Osteoblast (primary cell): ENCODE data around the gene UBE2L6. TPM values are rescaled to one million over a fixed set of nuclear protein-coding genes. Genes with fewer than 3 reads are reported as not detected.

Experiments used
- DNase-seq: peaks from one replicate; pipeline ENCODE4 v3.0.0; 2011; ENCODE audit warnings: low spot score, mixed read lengths; ENCODE audit not compliant: insufficient read length; ENCODE audit errors: missing footprints
- H2AFZ ChIP-seq: 2 replicates; pipeline ENCODE4 v1.6.0; 2011; ENCODE audit warnings: mild to moderate bottlenecking, low read length
- H3K27ac ChIP-seq: 2 replicates; pipeline ENCODE4 v1.5.1; 2011; ENCODE audit warnings: mild to moderate bottlenecking, low read depth, low read length, moderate library complexity
- H3K27me3 ChIP-seq: 2 replicates; pipeline ENCODE4 v1.6.0; 2012; ENCODE audit warnings: mild to moderate bottlenecking, control low read depth, inconsistent platforms, low read length, moderate library complexity; ENCODE audit not compliant: insufficient read depth
- H3K36me3 ChIP-seq: 2 replicates; pipeline ENCODE4 v1.5.1; 2011; ENCODE audit warnings: mild to moderate bottlenecking, low read length, control low read depth, moderate library complexity; ENCODE audit not compliant: insufficient read depth
- H3K4me1 ChIP-seq: 2 replicates; pipeline ENCODE4 v1.5.1; 2011; ENCODE audit warnings: mild to moderate bottlenecking, low read length, control low read depth, moderate library complexity; ENCODE audit not compliant: insufficient read depth
- H3K4me2 ChIP-seq: 2 replicates; pipeline ENCODE4 v1.6.0; 2011; ENCODE audit warnings: mild to moderate bottlenecking, low read length; ENCODE audit not compliant: insufficient read depth
- H3K4me3 ChIP-seq: fragments of 200-600 bp; sonication (generic); 3 replicates; pipeline ENCODE4 v1.5.1; 2012; ENCODE audit warnings: mild to moderate bottlenecking, low read length, inconsistent platforms; ENCODE audit not compliant: insufficient read depth
- H3K79me2 ChIP-seq: 2 replicates; pipeline ENCODE4 v1.6.0; 2012; ENCODE audit warnings: mild to moderate bottlenecking, low read length, control low read depth, inconsistent platforms; ENCODE audit not compliant: insufficient read depth
- H3K9me3 ChIP-seq: 2 replicates; pipeline ENCODE4 v1.5.1; 2011; ENCODE audit warnings: low read depth, low read length, control low read depth
- H4K20me1 ChIP-seq: 2 replicates; pipeline ENCODE4 v1.6.0; 2012; ENCODE audit warnings: mild to moderate bottlenecking, low read length, control low read depth; ENCODE audit not compliant: insufficient read depth
- CTCF ChIP-seq: IDR thresholded peaks from 2 replicates; pipeline ENCODE4 v1.5.1; 2011; ENCODE audit warnings: mild to moderate bottlenecking, low read depth, low read length, moderate library complexity; ENCODE audit errors: extremely low read depth
- total RNA-seq: library from RNA; depleted of rRNA; stranded (reverse); fragments of >200 nt; gene quantifications from 2 replicates; pipeline ENCODE4 v1.2.3, GENCODE V29; 2012

UBE2L6 gene
- total RNA-seq, 1 donor, result 65.9 TPM

DNA sequence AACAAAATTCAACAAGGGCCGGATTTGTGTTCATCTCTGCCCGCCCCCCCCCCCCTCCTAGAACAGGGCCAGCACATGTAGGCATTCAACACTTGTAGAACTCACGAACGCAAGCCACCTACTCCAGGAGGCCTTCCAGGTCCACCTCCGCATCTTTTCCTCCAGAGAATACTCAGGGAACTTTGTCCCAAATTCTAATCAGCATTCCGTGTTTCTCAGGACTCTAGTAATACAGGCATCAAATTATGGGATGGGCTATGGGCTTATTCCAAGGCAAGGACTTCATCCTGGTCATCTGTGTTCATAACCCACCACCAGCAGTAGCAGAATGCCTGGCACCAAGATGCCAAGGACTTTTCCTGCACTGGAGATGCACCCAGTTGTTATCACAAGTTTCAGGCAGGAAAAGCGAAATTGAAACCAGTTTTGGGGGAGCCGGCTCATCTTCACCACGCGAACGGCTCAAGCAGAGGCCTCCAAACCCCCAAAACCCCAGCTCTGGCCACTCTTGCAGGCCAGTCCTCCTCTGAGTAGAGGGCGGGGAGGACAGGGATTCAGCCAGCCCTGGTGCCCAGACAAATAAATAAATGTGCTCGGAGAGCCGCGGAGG, 462 bp downstream of the UBE2L6 start:
- H3K36me3 ChIP-seq, result no peaks in the 10 kb centered on the region
- H2AFZ ChIP-seq, result peak overlapping the region; percentile 94
- H3K27ac ChIP-seq, result peak overlapping the region; percentile 72

GRCh38 chr11:57566005-57566904, 1.2 kb downstream of the UBE2L6 start:
- Histone ChIP-seq H2AFZ (peak overlapping the region; percentile 77), H3K4me2 (peak overlapping the region; percentile 99), H3K9me3 (no peaks in the 10 kb centered on the region), H3K27me3 (no peaks in the 10 kb centered on the region), H3K79me2 (peaks cover 26% of the 10 kb centered on the region), H3K36me3 (no peaks in the 10 kb centered on the region), H3K4me1 (peaks cover 24% of the 10 kb centered on the region), H4K20me1 (no peaks in the 10 kb centered on the region), H3K4me3 (peak overlapping the region; percentile 97), H3K27ac (peak overlapping the region; percentile 33)
- peak; percentile 88 for DNase-seq
- TF ChIP-seq CTCF, result no peak

More for the DNA sequence above, 462 bp downstream of the UBE2L6 start:
- peak; percentile 84 for DNase-seq
- H3K9me3 ChIP-seq, result no peaks in the 10 kb centered on the region
- H4K20me1 ChIP-seq, result no peaks in the 10 kb centered on the region
- H3K4me1 ChIP-seq, result peaks cover 24% of the 10 kb centered on the region
- H3K4me2 ChIP-seq, result peak overlapping the region; percentile 99
- peak overlapping the region; percentile 97 for H3K4me3 ChIP-seq
- peaks cover 24% of the 10 kb centered on the region for H3K79me2 ChIP-seq
- no peaks in the 10 kb centered on the region for H3K27me3 ChIP-seq
- TF ChIP-seq CTCF, result no peak

GRCh38 chr11:57562596-57562995, 4.9 kb downstream of the UBE2L6 start:
- no peaks in the 10 kb centered on the region for H3K27me3 ChIP-seq
- H3K4me2 ChIP-seq, result no peak overlapping the region
- no peak for TF ChIP-seq CTCF
- H3K79me2 ChIP-seq, result peaks cover 26% of the 10 kb centered on the region
- no peaks in the 10 kb centered on the region for H4K20me1 ChIP-seq
- peaks cover 10% of the 10 kb centered on the region for H3K36me3 ChIP-seq
- no peak overlapping the region for H2AFZ ChIP-seq
- H3K4me3 ChIP-seq, result no peak overlapping the region
- no peak overlapping the region for H3K27ac ChIP-seq
- no peak for DNase-seq
- H3K4me1 ChIP-seq, result peaks cover 16% of the 10 kb centered on the region
- H3K9me3 ChIP-seq, result no peaks in the 10 kb centered on the region

GRCh38 chr11:57560146-57560545, 7.3 kb downstream of the UBE2L6 start:
- no peak for DNase-seq
- H3K9me3 ChIP-seq, result no peaks in the 10 kb centered on the region
- H3K79me2 ChIP-seq, result peaks cover 11% of the 10 kb centered on the region
- no peak overlapping the region for H3K4me2 ChIP-seq
- H3K36me3 ChIP-seq, result peaks cover 12% of the 10 kb centered on the region
- no peaks in the 10 kb centered on the region for H3K27me3 ChIP-seq
- no peak overlapping the region for H3K4me3 ChIP-seq
- H4K20me1 ChIP-seq, result no peaks in the 10 kb centered on the region
- no peak for TF ChIP-seq CTCF
- no peak overlapping the region for H2AFZ ChIP-seq
- no peaks in the 10 kb centered on the region for H3K4me1 ChIP-seq
- H3K27ac ChIP-seq, result no peak overlapping the region
